Measurements from ENCODE around the gene IGF1R.

The IGF1R gene

GRCh38 chr15:98838387-98839259 lies 190.3 kb downstream of the IGF1R start:
- no peak for DNase-seq
- in situ Hi-C loops (cut with MboI; ENCODE audit: low pct_unique_long_range_greater_than_20kb, low sequenced_read_pairs), result no loop called here

- in situ Hi-C loops (cut with MboI; ENCODE audit: low pct_unique_long_range_greater_than_20kb, low sequenced_read_pairs), result no loop called here
- DNase-seq, result no peak
These were observed 191.7 kb downstream of the IGF1R start for GRCh38 chr15:98840053-98840452.

- DNase-seq, result no peak
- in situ Hi-C loops (cut with MboI; ENCODE audit: low pct_unique_long_range_greater_than_20kb, low sequenced_read_pairs), result no loop called here
These were observed 193.2 kb downstream of the IGF1R start for GRCh38 chr15:98841419-98841970.

GRCh38 chr15:98842192-98842972 lies 194.0 kb downstream of the IGF1R start:
- DNase-seq, result no peak
- in situ Hi-C loops (cut with MboI; ENCODE audit: low pct_unique_long_range_greater_than_20kb, low sequenced_read_pairs), result no loop called here

GRCh38 chr15:98842973-98843285 lies 194.6 kb downstream of the IGF1R start:
- no peak for DNase-seq
- in situ Hi-C loops (cut with MboI; ENCODE audit: low pct_unique_long_range_greater_than_20kb, low sequenced_read_pairs), result no loop called here

GRCh38 chr15:98843844-98844243 lies 195.5 kb downstream of the IGF1R start:
- no peak for DNase-seq
- in situ Hi-C loops (cut with MboI; ENCODE audit: low pct_unique_long_range_greater_than_20kb, low sequenced_read_pairs), result no loop called here

- DNase-seq, result no peak
- in situ Hi-C loops (cut with MboI; ENCODE audit: low pct_unique_long_range_greater_than_20kb, low sequenced_read_pairs), result no loop called here
These were observed 195.9 kb downstream of the IGF1R start for GRCh38 chr15:98844261-98844660.

GRCh38 chr15:98845138-98845884 lies 197.0 kb downstream of the IGF1R start:
- peak; percentile 37 for DNase-seq
- in situ Hi-C loops (cut with MboI; ENCODE audit: low pct_unique_long_range_greater_than_20kb, low sequenced_read_pairs), result no loop called here

- DNase-seq, result peak; percentile 81
- in situ Hi-C loops (cut with MboI; ENCODE audit: low pct_unique_long_range_greater_than_20kb, low sequenced_read_pairs), result no loop called here
These were observed 202.7 kb downstream of the IGF1R start for GRCh38 chr15:98850961-98851572.

- in situ Hi-C loops (cut with MboI; ENCODE audit: low pct_unique_long_range_greater_than_20kb, low sequenced_read_pairs), result no loop called here
- DNase-seq, result peak; percentile 90
These were observed 204.8 kb downstream of the IGF1R start for GRCh38 chr15:98853161-98853560.

- in situ Hi-C loops (cut with MboI; ENCODE audit: low pct_unique_long_range_greater_than_20kb, low sequenced_read_pairs), result no loop called here
- DNase-seq, result no peak
These were observed 205.5 kb downstream of the IGF1R start for GRCh38 chr15:98853617-98854420.

GRCh38 chr15:98854496-98854895 lies 206.2 kb downstream of the IGF1R start:
- DNase-seq, result no peak
- in situ Hi-C loops (cut with MboI; ENCODE audit: low pct_unique_long_range_greater_than_20kb, low sequenced_read_pairs), result no loop called here

GRCh38 chr15:98855067-98855814 lies 206.9 kb downstream of the IGF1R start:
- DNase-seq, result no peak
- in situ Hi-C loops (cut with MboI; ENCODE audit: low pct_unique_long_range_greater_than_20kb, low sequenced_read_pairs), result no loop called here

- no peak for DNase-seq
- in situ Hi-C loops (cut with MboI; ENCODE audit: low pct_unique_long_range_greater_than_20kb, low sequenced_read_pairs), result no loop called here
These were observed 207.6 kb downstream of the IGF1R start for GRCh38 chr15:98855815-98856531.

GRCh38 chr15:98856532-98856907 lies 208.2 kb downstream of the IGF1R start:
- in situ Hi-C loops (cut with MboI; ENCODE audit: low pct_unique_long_range_greater_than_20kb, low sequenced_read_pairs), result no loop called here
- DNase-seq, result no peak

- DNase-seq, result peak; percentile 78
- in situ Hi-C loops (cut with MboI; ENCODE audit: low pct_unique_long_range_greater_than_20kb, low sequenced_read_pairs), result no loop called here
These were observed 210.3 kb downstream of the IGF1R start for GRCh38 chr15:98858610-98859023.

- in situ Hi-C loops (cut with MboI; ENCODE audit: low pct_unique_long_range_greater_than_20kb, low sequenced_read_pairs), result no loop called here
- DNase-seq, result no peak
These were observed 210.8 kb downstream of the IGF1R start for GRCh38 chr15:98859149-98859548.
